ENCODE results near the gene YEATS4.

DNA sequence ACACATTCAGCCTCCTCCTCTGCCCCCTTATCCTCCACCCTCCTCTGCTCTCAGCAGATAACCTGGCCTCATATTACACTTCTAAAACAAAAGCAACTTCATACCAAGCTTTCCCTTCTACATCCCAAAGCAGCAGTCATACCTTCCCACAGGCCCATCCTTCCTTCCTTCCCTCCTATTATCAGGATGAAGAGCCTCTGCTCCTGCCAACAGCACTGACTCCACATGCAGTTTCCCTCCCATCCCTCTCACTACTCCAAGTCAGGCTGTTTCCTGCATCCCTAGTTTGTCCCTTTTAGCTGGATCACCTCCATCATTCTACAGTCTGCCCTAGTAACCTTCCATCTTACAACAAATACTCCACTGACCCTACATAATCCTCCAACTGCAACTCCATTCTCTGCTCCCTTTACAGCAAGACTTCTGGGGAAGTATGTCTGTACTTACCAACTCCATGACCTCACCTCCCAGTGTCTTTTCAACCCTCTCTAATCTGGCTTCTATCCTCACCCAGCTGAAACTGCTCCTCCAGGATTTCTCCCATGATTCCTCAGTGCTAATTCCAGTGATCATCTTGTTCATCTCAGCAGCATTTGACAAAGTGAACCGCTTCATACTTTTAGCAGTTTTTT lies 4.9 kb upstream of the YEATS4 start:
- TF ChIP-seq, protein P1, sequence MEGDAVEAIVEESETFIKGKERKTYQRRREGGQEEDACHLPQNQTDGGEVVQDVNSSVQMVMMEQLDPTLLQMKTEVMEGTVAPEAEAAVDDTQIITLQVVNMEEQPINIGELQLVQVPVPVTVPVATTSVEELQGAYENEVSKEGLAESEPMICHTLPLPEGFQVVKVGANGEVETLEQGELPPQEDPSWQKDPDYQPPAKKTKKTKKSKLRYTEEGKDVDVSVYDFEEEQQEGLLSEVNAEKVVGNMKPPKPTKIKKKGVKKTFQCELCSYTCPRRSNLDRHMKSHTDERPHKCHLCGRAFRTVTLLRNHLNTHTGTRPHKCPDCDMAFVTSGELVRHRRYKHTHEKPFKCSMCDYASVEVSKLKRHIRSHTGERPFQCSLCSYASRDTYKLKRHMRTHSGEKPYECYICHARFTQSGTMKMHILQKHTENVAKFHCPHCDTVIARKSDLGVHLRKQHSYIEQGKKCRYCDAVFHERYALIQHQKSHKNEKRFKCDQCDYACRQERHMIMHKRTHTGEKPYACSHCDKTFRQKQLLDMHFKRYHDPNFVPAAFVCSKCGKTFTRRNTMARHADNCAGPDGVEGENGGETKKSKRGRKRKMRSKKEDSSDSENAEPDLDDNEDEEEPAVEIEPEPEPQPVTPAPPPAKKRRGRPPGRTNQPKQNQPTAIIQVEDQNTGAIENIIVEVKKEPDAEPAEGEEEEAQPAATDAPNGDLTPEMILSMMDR (IDR thresholded peaks at IDR 0.05) = no peak
- no peak for TF ChIP-seq RCOR1 (IDR thresholded peaks at IDR 0.05; ENCODE audit: low read depth, low read length)
- TF ChIP-seq CHD4 (IDR thresholded peaks at IDR 0.05; ENCODE audit: borderline replicate concordance) = no peak
- TF ChIP-seq MYC (IDR thresholded peaks at IDR 0.05; ENCODE audit: borderline replicate concordance, low read length) = no peak

Data from A549 (cell line).